SK-N-SH (cell line): ENCODE results near the gene RCAN2. TPM values are rescaled to one million over a fixed set of nuclear protein-coding genes. Genes with fewer than 3 reads are reported as not detected.

Experiments used
- CTCF ChIA-PET: fragments of 300-600, 350-600 bp; formaldehyde crosslinking; extraction: SDS; loops from one replicate; lab custom pipeline; 2021; lab: Yijun Ruan, JAX
- POLR2A ChIA-PET: fragments of 350-600 bp; sonication (Branson Sonifier 250); formaldehyde crosslinking; extraction: SDS; loops from one replicate; lab custom pipeline; 2020; ENCODE audit warnings: antibody characterized with exemption, inconsistent platforms; lab: Yijun Ruan, JAX
- DNase-seq: peaks from one replicate; pipeline ENCODE4 v3.0.0; 2012
- H2AFZ ChIP-seq: fragments of 200-600 bp; sonication (generic); 2 replicates; pipeline ENCODE4 v1.8.1; 2016; ENCODE audit warnings: antibody characterized with exemption, mild to moderate bottlenecking, low read depth
- H3F3A ChIP-seq: fragments of 200-600 bp; sonication (generic); replicated peaks from 2 replicates; pipeline ENCODE3; 2016; ENCODE audit warnings: antibody characterized with exemption, mild to moderate bottlenecking; ENCODE audit not compliant: insufficient read depth
- H3K27ac ChIP-seq, 2 experiments: fragments of 200-500 bp in 1 of 2; fragments of 200-600 bp in 1 of 2; sonication (Bioruptor generic) in 1 of 2; sonication (generic), shearing (Covaris generic) in 1 of 2; 2 replicates each; pipeline versions ENCODE4 v1.5.1 to v1.6.1; 2014 to 2016; ENCODE audit warnings: low read depth in 2 of 2, inconsistent platforms in 1 of 2, low read length in 1 of 2, mild to moderate bottlenecking in 1 of 2, mixed read lengths in 1 of 2
- H3K27me3 ChIP-seq: fragments of 200-600 bp; sonication (generic), shearing (Covaris generic); 2 replicates; pipeline ENCODE4 v1.6.1; 2016; ENCODE audit warnings: mixed run types; ENCODE audit not compliant: insufficient read depth
- H3K36me3 ChIP-seq, 2 experiments: fragments of 200-500 bp in 1 of 2; fragments of 200-600 bp in 1 of 2; sonication (Bioruptor generic) in 1 of 2; sonication (generic) in 1 of 2; replicated peaks in 1 of 2; 2 replicates each; pipeline versions ENCODE3 to v1.5.1; 2014 to 2016; ENCODE audit warnings: low read length in 1 of 2, mild to moderate bottlenecking in 1 of 2; ENCODE audit not compliant: insufficient read depth in 2 of 2, control insufficient read depth in 1 of 2
- H3K4me1 ChIP-seq, 2 experiments: fragments of 200-500 bp in 1 of 2; fragments of 200-600 bp in 1 of 2; sonication (Bioruptor generic) in 1 of 2; sonication (generic), shearing (Covaris generic) in 1 of 2; 2 replicates each; pipeline versions ENCODE4 v1.5.1 to v1.6.1; 2014 to 2016; ENCODE audit warnings: low read depth in 1 of 2, low read length in 1 of 2, mixed run types in 1 of 2; ENCODE audit not compliant: insufficient read depth in 2 of 2, control insufficient read depth in 1 of 2
- H3K4me2 ChIP-seq: fragments of 200-600 bp; sonication (generic), shearing (Covaris generic); 2 replicates; pipeline ENCODE4 v1.6.1; 2017; ENCODE audit warnings: mixed run types
- H3K4me3 ChIP-seq, 2 experiments: fragments of 200-500 bp in 1 of 2; fragments of 200-600 bp in 1 of 2; sonication (Bioruptor generic) in 1 of 2; sonication (generic), shearing (Covaris generic) in 1 of 2; 2 replicates each; pipeline versions ENCODE4 v1.5.1 to v1.8.1; 2014 to 2016; ENCODE audit warnings: low read depth in 2 of 2, inconsistent platforms in 1 of 2, low read length in 1 of 2, mild to moderate bottlenecking in 1 of 2, mixed read lengths in 1 of 2, moderate library complexity in 1 of 2
- H3K79me2 ChIP-seq: fragments of 200-600 bp; sonication (generic); 2 replicates; pipeline ENCODE4 v1.8.1; 2017; ENCODE audit warnings: mild to moderate bottlenecking; ENCODE audit not compliant: insufficient read depth
- H3K9ac ChIP-seq: fragments of 200-600 bp; sonication (generic); 2 replicates; pipeline ENCODE4 v1.6.1; 2017; ENCODE audit warnings: mixed run types
- H3K9me2 ChIP-seq: fragments of 200-600 bp; sonication (generic); 2 replicates; pipeline ENCODE4 v1.6.1; 2017; ENCODE audit warnings: mixed run types
- H3K9me3 ChIP-seq: fragments of 200-600 bp; sonication (generic); 2 replicates; pipeline ENCODE4 v1.6.1; 2017; ENCODE audit warnings: mixed run types, mild to moderate bottlenecking, moderate library complexity
- H4K20me1 ChIP-seq: fragments of 200-600 bp; sonication (generic); 2 replicates; pipeline ENCODE4 v1.6.1; 2017; ENCODE audit warnings: mild to moderate bottlenecking, mixed run types; ENCODE audit not compliant: insufficient read depth
- CTCF ChIP-seq: fragments of 200-600 bp; sonication (generic); IDR thresholded peaks from 2 replicates; pipeline ENCODE4 v1.6.1; 2017; ENCODE audit warnings: antibody characterized with exemption, mild to moderate bottlenecking, moderate library complexity
- EP300 ChIP-seq, 2 experiments: IDR thresholded peaks; 2 replicates each; pipeline versions ENCODE4 v1.4.0 to v1.6.1; 2012; ENCODE audit warnings: borderline replicate concordance in 1 of 2, low read depth in 1 of 2, low read length in 1 of 2
- EZH2phosphoT487 ChIP-seq: fragments of 200-600 bp; sonication (generic); IDR thresholded peaks from 2 replicates; pipeline ENCODE4 v1.6.1; 2017; ENCODE audit warnings: low read depth, mixed run types, mild to moderate bottlenecking, antibody characterized with exemption, moderate library complexity, borderline replicate concordance
- FOXJ3 ChIP-seq: sonication (generic); formaldehyde crosslinking; IDR thresholded peaks from 2 replicates; pipeline ENCODE4 v1.5.1; 2020; ENCODE audit warnings: mild to moderate bottlenecking, missing genetic modification reagents
- JUND ChIP-seq: IDR thresholded peaks from 2 replicates; pipeline ENCODE4 v1.4.0; 2012
- MAX ChIP-seq: IDR thresholded peaks from 2 replicates; pipeline ENCODE4 v1.4.0; 2012; ENCODE audit warnings: low read depth
- MEF2A ChIP-seq: IDR thresholded peaks from 2 replicates; pipeline ENCODE4 v1.4.0; 2012; ENCODE audit warnings: low read depth, borderline replicate concordance
- MXI1 ChIP-seq: IDR thresholded peaks from 2 replicates; pipeline ENCODE4 v1.6.1; 2012; ENCODE audit warnings: mild to moderate bottlenecking, low read depth, low read length, improper control_type of control experiment
- REST ChIP-seq: IDR thresholded peaks from 2 replicates; pipeline ENCODE4 v1.6.1; 2012; ENCODE audit warnings: mild to moderate bottlenecking, low read depth, low read length, moderate library complexity
- RXRA ChIP-seq: IDR thresholded peaks from 2 replicates; pipeline ENCODE4 v1.4.0; 2012; ENCODE audit warnings: low read depth, mild to moderate bottlenecking, borderline replicate concordance
- SIN3A ChIP-seq: IDR thresholded peaks from 2 replicates; pipeline ENCODE4 v1.6.1; 2012; ENCODE audit warnings: low read depth, mild to moderate bottlenecking, low read length, moderate library complexity, borderline replicate concordance
- SMC3 ChIP-seq: IDR thresholded peaks from 2 replicates; pipeline ENCODE4 v1.6.1; 2012; ENCODE audit warnings: low read depth, low read length, improper control_type of control experiment
- ZBTB33 ChIP-seq: IDR thresholded peaks from 2 replicates; pipeline ENCODE4 v1.4.0; 2012; ENCODE audit warnings: low read depth, borderline replicate concordance
- polyA plus RNA-seq, 3 experiments: library from polyadenylated mRNA; depleted of rRNA; stranded (reverse); fragments of >200 nt; gene quantifications; 2 replicates each; pipeline ENCODE4 v1.2.3, GENCODE V29; 2012
- TF ChIP-seq, protein P1 (sequence below): IDR thresholded peaks from 2 replicates; pipeline ENCODE4 v1.4.0; 2012; ENCODE audit warnings: low read depth, borderline replicate concordance
- TF ChIP-seq, protein P2 (sequence below): fragments of 150-350 bp; IDR thresholded peaks from 2 replicates; pipeline ENCODE4 v1.6.1; 2016; ENCODE audit warnings: mild to moderate bottlenecking, low read depth, low read length
- TF ChIP-seq, protein P3 (sequence below): fragments of 150-350 bp; IDR thresholded peaks from 2 replicates; pipeline ENCODE4 v1.6.1; 2017; ENCODE audit warnings: antibody characterized with exemption, low read length, low read depth, borderline replicate concordance
- TF ChIP-seq, protein P4 (sequence below): IDR thresholded peaks from 2 replicates; pipeline ENCODE4; 2012

RCAN2 gene
- polyA plus RNA-seq, 1 of the 3 experiments (the other 2 are of a cell fraction): not detected

- TF ChIP-seq, protein P1, sequence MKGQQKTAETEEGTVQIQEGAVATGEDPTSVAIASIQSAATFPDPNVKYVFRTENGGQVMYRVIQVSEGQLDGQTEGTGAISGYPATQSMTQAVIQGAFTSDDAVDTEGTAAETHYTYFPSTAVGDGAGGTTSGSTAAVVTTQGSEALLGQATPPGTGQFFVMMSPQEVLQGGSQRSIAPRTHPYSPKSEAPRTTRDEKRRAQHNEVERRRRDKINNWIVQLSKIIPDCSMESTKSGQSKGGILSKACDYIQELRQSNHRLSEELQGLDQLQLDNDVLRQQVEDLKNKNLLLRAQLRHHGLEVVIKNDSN: no peak
- no peak for TF ChIP-seq MAX
- TF ChIP-seq, protein P2, sequence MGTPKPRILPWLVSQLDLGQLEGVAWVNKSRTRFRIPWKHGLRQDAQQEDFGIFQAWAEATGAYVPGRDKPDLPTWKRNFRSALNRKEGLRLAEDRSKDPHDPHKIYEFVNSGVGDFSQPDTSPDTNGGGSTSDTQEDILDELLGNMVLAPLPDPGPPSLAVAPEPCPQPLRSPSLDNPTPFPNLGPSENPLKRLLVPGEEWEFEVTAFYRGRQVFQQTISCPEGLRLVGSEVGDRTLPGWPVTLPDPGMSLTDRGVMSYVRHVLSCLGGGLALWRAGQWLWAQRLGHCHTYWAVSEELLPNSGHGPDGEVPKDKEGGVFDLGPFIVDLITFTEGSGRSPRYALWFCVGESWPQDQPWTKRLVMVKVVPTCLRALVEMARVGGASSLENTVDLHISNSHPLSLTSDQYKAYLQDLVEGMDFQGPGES: no peak
- no peak for TF ChIP-seq REST
- TF ChIP-seq EZH2phosphoT487: no peak
- TF ChIP-seq MXI1: no peak
- no peak for TF ChIP-seq SMC3
- TF ChIP-seq, protein P3, sequence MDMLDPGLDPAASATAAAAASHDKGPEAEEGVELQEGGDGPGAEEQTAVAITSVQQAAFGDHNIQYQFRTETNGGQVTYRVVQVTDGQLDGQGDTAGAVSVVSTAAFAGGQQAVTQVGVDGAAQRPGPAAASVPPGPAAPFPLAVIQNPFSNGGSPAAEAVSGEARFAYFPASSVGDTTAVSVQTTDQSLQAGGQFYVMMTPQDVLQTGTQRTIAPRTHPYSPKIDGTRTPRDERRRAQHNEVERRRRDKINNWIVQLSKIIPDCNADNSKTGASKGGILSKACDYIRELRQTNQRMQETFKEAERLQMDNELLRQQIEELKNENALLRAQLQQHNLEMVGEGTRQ: no peak
- no peak for TF ChIP-seq RXRA
Observed at GRCh38 chr6:46511320-46511719, 20.1 kb upstream of the RCAN2 start (continued).

DNA sequence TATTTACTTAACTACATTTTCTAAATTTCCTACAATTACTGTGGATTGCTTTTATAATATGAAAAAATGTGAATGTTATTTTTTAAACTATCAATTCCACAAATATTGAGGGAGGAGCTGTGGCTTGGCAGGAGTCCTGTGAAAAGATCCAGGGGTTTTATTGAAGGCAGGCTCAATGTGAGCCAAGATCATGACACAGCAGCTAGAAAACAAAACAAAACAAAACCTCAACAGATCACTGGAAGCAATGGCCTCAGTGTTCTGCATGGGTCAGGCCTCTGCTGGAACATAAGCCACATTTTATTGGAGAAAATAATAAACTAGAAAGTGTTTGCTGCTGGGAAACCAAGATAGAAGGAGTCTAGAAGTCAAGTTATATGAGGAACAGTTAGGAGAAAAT lies 19.4 kb upstream of the RCAN2 start:
- no peaks in the 10 kb centered on the region for H3F3A ChIP-seq
- no peaks in the 10 kb centered on the region for H4K20me1 ChIP-seq
- no peaks in the 10 kb centered on the region for H3K36me3 ChIP-seq
- no peak overlapping the region for H3K4me2 ChIP-seq
- H3K27ac ChIP-seq: no peak overlapping the region
- no peaks in the 10 kb centered on the region for H3K79me2 ChIP-seq
- H3K9ac ChIP-seq: no peak overlapping the region
- CTCF ChIA-PET: no interaction called here
- H2AFZ ChIP-seq: no peak overlapping the region
- POLR2A ChIA-PET: no interaction called here
- no peaks in the 10 kb centered on the region; the same call in 1 of the 2 replicates for H3K27me3 ChIP-seq
- H3K4me1 ChIP-seq: no peaks in the 10 kb centered on the region
- no peak for DNase-seq
- H3K9me2 ChIP-seq: no peaks in the 10 kb centered on the region
- H3K9me3 ChIP-seq: no peaks in the 10 kb centered on the region
- H3K4me3 ChIP-seq: no peak overlapping the region
- TF ChIP-seq MEF2A (no peak), JUND (no peak), CTCF (no peak), ZBTB33 (no peak), SIN3A (no peak), EP300 (IDR thresholded peaks at IDR 0.05; ENCODE audit: borderline replicate concordance in 1 of 2, low read depth in 1 of 2, low read length in 1 of 2) (no peak), FOXJ3 (no peak), EZH2phosphoT487 (no peak)
- TF ChIP-seq, protein P2: no peak
- TF ChIP-seq, protein P4, sequence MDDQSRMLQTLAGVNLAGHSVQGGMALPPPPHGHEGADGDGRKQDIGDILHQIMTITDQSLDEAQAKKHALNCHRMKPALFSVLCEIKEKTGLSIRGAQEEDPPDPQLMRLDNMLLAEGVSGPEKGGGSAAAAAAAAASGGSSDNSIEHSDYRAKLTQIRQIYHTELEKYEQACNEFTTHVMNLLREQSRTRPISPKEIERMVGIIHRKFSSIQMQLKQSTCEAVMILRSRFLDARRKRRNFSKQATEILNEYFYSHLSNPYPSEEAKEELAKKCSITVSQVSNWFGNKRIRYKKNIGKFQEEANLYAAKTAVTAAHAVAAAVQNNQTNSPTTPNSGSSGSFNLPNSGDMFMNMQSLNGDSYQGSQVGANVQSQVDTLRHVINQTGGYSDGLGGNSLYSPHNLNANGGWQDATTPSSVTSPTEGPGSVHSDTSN: no peak
